Mucosa of descending colon (tissue), 3 donors: Measurements from ENCODE around the gene ST3GAL6. TPM values are rescaled to one million over a fixed set of nuclear protein-coding genes. Genes with fewer than 3 reads are reported as not detected.

ENCODE experiments used
- ATAC-seq: fragments of 200-7000 bp; cut with Tn5 transposase; one replicate; pipeline ENCODE4 v1.9.1; 2020; ENCODE audit warnings: mild to moderate bottlenecking, moderate library complexity
- DNase-seq, 3 donors: peaks; one replicate each; pipeline ENCODE4 v3.0.0-alpha.2; 2020
- H3K36me3 ChIP-seq: fragments of 200-600 bp; one replicate; pipeline ENCODE4 v1.8.0; 2021; ENCODE audit warnings: low read depth, mild to moderate bottlenecking
- H3K4me1 ChIP-seq: fragments of 200-600 bp; one replicate; pipeline ENCODE4 v1.8.0; 2021; ENCODE audit warnings: low read depth, mild to moderate bottlenecking
- H3K4me3 ChIP-seq: fragments of 200-600 bp; one replicate; pipeline ENCODE4 v1.8.0; 2021; ENCODE audit warnings: mild to moderate bottlenecking
- H3K9me3 ChIP-seq: fragments of 200-600 bp; one replicate; pipeline ENCODE4 v1.8.0; 2021; ENCODE audit warnings: mild to moderate bottlenecking
- CTCF ChIP-seq: fragments of 200-600 bp; IDR thresholded peaks from one replicate; pipeline ENCODE4 v1.8.0; 2022; ENCODE audit warnings: antibody characterized with exemption, mild to moderate bottlenecking
- intact Hi-C, 2 donors: fragments of 100-400 bp; cut with DNase I in 1 of 2; cut with micrococcal nuclease in 1 of 2; formaldehyde crosslinking; loops; one replicate each; pipeline versions ENCODE4 v1.11.0 to v1.11.1; 2022; cut with DNase I, micrococcal nuclease
- total RNA-seq, 3 donors: library from RNA; stranded (reverse); fragmentation: NEBNext Ultra II Directional in 2 of 3; extraction: Animal tissue kit (Norgen Biotek cat#: 25700) in 2 of 3; gene quantifications; one replicate each; pipeline versions ENCODE4 v1.2.1 to v1.2.4, GENCODE V29; 2021 to 2023
- donor health status: DM: no; HTN: no; CAD: no; lungs with moderate emphysema.
- donor health status: DM: no; HTN: no; CAD: no.
- donor health status: DM: no; HTN: yes; CAD: no.

Gene ST3GAL6
- total RNA-seq, 3 donors from 2014 or later = 1.4 to 10.9 (median 2.3) TPM

GRCh38 chr3:98787181-98787580, 24.0 kb downstream of the ST3GAL6 start:
- intact Hi-C loops = no loop called here
- H3K36me3 ChIP-seq = no peaks in the 10 kb centered on the region
- H3K4me1 ChIP-seq = no peaks in the 10 kb centered on the region
- TF ChIP-seq CTCF = no peak
- no peaks in the 10 kb centered on the region for H3K9me3 ChIP-seq
- DNase-seq (no peak), ATAC-seq (no peak)
- no peak overlapping the region for H3K4me3 ChIP-seq

GRCh38 chr3:98788651-98789050, 25.5 kb downstream of the ST3GAL6 start:
- DNase-seq (no peak), ATAC-seq (no peak)
- Histone ChIP-seq H3K4me1 (no peaks in the 10 kb centered on the region), H3K36me3 (no peaks in the 10 kb centered on the region), H3K9me3 (no peaks in the 10 kb centered on the region), H3K4me3 (no peak overlapping the region)
- no peak for TF ChIP-seq CTCF
- intact Hi-C loops = no loop called here

GRCh38 chr3:98791341-98792325, 28.5 kb downstream of the ST3GAL6 start:
- intact Hi-C loops = no loop called here
- Histone ChIP-seq H3K36me3 (no peaks in the 10 kb centered on the region), H3K4me1 (no peaks in the 10 kb centered on the region), H3K9me3 (no peaks in the 10 kb centered on the region), H3K4me3 (no peak overlapping the region)
- no peak for ATAC-seq
- no peak for DNase-seq
- no peak for TF ChIP-seq CTCF

GRCh38 chr3:98793971-98794370, 30.8 kb downstream of the ST3GAL6 start:
- DNase-seq = no peak

GRCh38 chr3:98796334-98796733, 33.2 kb downstream of the ST3GAL6 start:
- intact Hi-C loops = no loop called here
- H3K9me3 ChIP-seq = no peaks in the 10 kb centered on the region
- ATAC-seq = no peak
- no peak for DNase-seq
- H3K36me3 ChIP-seq = no peaks in the 10 kb centered on the region
- no peaks in the 10 kb centered on the region for H3K4me1 ChIP-seq
- no peak overlapping the region for H3K4me3 ChIP-seq
- no peak for TF ChIP-seq CTCF

More at GRCh38 chr3:98793971-98794370, 30.8 kb downstream of the ST3GAL6 start:
- ATAC-seq = no peak
- Histone ChIP-seq H3K9me3 (no peaks in the 10 kb centered on the region), H3K4me3 (no peak overlapping the region), H3K36me3 (no peaks in the 10 kb centered on the region), H3K4me1 (no peaks in the 10 kb centered on the region)
- intact Hi-C loops = no loop called here
- TF ChIP-seq CTCF = no peak
